Eye (tissue), 1 donor: ENCODE results near the gene MEPE.
"Not testable (repeated sequence)": the region's sequence is repeated elsewhere in the genome, so short reads cannot be mapped to it uniquely, and the experiment has no call there.

ENCODE experiments used
- DNase-seq: peaks from one replicate; pipeline ENCODE4 v3.0.0-alpha.2; 2015

MEPE gene

DNA sequence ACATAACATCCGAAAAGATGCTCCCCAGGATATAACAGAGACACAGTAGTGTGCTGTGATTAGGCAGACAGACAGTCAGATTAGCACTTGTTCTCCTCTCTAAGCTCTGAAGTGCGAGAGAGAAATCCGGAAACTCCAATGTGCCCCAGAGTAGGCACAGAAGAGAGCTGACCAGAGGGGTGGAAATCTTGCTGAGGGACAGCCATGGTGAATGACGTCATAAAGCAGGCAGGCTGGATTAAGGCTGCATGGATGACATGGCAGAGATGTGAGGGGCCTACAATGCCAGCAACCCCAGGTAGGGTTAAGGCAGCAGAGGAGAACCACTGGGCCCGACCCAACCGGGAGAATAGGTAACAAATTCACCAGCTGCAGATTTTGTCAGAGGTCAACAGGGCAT, 53.3 kb downstream of the MEPE start:
- no peak for DNase-seq

DNA sequence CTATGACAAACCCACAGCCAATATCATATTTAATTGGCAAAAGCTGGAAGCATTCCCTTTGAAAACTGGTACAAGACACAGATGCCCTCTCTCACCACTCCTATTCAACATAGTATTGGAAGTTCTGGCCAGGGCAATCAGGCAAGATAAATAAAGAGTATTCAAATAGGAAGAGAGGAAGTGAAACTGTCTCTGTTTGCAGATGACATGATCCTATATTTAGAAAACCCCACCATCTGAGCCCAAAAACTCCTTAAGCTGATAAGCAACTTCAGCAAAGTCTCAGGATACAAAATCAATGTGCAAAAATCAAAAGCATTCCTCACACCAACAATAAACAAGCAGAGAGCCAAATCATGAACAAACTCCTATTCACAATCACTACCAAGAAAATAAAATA, 58.0 kb downstream of the MEPE start:
- DNase-seq, result not testable (repeated sequence)

DNA sequence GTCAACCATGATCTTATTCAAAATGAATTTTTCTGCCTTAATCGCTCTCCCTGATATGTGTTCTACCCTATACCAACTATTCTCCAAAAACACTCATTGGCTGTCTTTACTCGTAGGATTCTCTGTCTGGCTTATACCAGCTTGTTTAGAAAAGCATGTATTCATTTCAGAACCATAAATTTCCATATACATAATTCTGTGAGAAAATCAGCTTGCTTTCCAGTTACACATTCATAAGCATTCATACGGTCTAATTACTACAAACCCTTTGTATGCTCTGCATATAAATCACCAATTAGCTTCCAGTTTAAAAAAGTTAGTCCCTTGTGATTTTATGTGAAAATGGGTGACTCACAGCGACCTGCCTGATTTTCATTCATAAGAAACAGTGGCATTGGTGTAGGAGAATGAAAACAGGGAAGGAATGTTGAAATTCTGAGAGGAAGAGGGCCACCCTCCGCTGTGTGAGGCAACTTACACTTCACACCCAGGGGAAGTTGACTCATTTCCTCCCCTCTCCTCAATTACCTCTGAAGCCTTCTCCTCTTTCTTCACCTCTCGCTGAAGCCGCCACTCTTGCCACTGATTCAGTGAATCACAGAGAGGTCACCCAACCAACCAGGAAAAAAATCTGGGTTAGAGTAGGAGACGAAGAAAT, 63.3 kb downstream of the MEPE start:
- no peak for DNase-seq
